ENCODE results near the gene DHX9.

DHX9 gene

DNA sequence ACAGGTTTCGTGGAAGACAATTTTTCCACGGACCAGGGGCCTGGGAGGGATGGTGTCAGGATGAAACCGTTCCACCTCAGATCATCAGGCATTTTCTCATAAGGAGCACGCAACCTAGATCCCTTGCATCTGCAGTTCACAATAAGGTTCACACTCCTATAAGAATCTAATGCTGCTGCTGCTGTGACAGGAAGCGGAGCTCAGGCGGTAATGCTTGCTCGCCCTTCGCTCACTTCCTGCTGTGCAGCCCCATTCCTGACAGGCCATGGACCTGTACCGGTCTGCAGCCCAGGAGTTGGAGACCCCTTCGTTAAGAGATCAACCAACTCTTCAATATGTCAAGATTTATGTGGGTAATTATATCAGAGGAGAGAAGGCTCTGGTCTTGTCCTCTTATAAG, 3.3 kb upstream of the DHX9 start:
- no peak for DNase-seq
- intact Hi-C loops (cut with DNase I) = no loop called here

DNA sequence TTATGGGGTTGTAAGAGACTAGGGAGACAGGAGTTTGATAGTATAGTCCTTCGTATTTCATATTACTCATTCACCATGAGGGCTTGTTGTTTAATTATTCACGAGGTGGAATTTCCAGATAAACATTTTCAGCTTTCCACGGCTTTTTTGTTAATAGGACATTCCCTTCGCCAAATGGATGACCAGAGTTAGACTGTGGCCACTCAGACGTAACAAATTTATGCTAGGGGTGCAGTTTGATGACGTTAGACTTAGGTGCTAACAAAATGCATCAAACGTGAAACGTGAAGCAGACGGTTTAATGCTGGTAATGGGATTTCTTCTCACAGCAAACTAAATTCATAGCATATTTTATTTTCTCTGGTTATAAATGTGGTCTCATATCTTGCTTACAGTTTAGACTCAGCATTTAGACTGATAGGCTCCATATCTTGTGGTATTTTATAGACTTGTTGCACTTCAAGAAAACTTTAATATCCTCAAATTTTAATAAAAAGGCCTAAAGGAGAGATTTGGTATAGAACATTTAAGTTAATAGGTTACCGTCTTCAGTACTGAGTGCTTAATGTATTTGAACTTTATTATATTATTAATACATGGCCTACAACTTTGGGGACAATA, 2.3 kb downstream of the DHX9 start:
- intact Hi-C loops (cut with DNase I) = no loop called here
- no peak for DNase-seq

DNA sequence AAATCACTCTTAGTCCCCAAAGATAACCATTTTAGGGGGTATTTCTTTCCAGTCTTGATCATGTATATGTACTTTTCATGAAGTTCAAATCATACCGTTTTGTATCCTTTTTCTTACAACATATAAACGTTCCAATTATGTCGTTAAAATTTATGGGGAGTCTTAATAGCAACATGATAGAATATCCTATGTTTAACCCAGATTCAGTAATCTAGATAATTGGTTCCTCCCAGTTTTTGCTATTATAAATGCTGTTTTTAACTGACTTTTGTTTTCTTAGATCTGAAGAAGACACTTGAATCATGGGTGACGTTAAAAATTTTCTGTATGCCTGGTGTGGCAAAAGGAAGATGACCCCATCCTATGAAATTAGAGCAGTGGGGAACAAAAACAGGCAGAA, 3.1 kb downstream of the DHX9 start:
- DNase-seq = no peak
- intact Hi-C loops (cut with DNase I) = no loop called here

DNA sequence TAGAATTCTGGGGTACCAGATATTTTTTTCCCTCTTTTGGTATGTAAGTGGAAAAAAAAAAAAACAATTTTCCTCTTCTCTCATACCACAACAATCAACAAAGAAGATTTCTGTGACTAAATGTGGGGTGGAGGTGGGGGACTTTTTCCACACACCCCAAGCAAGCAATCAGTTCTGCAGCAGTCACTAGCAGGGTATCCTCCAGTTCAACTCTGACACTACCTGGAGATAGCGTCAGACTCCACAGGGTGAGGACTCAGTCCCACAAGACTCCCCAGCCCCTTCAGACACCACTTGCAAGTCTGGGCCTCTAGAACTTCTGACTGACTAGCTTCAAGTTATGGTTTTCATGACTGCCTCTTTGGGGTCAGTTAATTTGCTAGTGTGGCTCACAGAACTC, 6.2 kb downstream of the DHX9 start:
- DNase-seq = no peak
- intact Hi-C loops (cut with DNase I) = no loop called here

DNA sequence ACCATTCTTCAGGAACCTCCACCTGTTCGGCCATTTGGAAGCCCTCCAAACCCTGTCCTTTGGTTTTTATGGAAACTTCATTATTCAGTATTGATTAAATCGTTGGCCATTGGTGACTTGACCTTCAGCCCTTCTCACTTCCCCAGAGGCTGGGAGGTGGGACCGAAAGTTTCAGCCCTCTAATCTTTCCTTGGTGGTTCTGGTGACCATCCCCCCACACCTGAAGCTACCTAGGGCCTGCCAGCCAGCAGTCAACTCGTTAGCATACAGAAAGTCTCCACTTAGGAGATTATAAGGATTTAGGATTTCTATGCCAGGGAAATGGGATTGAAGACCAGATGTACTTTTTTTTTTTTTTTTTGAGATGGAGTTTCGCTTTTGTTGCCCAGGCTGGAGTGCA, 6.7 kb downstream of the DHX9 start:
- intact Hi-C loops (cut with DNase I) = no loop called here
- no peak for DNase-seq

DNA sequence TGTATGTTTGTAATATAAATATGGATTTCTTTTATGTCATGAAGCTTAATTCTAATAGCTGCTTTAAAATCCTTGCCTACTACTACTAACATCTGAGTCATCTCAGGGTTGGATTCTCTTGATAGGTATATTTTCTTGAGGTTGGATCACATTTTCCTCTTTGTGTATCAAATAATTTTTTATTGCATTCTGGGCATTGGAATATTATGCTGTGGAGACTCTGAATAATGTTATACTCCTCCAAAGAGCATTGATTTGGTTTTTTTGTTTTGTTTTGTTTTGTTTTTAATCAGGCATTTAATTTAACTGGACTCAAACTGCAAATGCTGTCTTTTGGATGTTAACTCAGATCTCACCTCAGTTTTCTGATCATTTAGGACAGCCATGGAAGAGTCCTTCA, 8.0 kb downstream of the DHX9 start:
- no peak for DNase-seq
- intact Hi-C loops (cut with DNase I) = no loop called here

DNA sequence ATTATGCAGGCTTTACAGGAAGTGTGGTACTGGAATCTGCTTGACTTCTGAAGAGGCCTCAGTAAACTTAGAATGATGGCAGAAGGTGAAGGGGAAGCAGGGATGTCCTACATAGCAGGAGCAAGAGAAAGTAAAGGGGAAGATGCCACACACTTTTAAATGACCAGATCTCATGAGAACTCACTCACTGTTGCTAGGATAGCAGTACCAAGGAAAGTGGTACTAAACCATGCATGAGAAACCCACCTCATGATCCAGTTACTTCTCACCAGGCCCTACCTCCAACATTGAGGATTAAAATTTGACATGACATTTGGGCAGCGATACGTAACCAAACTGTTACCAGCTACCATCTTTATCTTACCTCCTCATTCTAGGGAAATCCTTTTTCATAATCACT, 9.6 kb downstream of the DHX9 start:
- no peak for DNase-seq
- intact Hi-C loops (cut with DNase I) = no loop called here

DNA sequence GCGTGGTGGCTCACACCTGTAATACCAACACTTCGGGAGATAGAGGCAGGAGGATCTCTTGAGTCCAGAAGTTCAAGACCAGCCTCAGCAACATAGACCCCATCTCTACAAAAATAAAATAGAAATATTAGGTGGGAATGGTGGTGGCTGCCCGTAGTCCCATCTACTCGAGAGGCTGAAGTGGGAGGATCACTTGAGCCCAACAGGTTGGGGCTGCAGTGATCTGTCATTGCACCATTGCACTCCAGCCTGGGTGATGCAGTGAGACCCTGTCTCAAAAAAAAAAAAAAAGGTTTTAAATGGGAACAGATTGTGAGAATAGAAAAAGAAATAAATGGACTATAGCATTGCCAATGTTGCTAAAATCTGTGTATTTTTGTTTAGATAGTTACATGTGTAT, 11.2 kb downstream of the DHX9 start:
- intact Hi-C loops (cut with DNase I) = no loop called here
- no peak for DNase-seq

DNA sequence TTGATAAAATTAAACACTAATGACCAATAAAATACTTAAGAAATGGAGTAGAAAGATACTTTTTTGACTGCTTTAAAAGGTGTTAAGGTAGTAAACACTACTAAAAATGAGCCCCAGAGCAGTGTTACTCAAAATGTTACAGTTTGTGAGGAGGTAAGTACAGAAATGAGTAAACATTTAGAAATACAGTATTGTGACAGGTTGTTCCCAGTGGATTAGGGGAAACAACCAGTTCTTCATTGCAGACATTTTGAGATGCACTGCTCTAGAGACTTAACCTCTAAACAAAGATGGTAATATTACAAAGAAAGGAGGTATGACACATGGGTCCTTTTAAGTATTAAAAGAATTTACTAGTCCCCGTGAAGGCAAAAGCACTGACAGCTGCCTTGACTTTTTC, 12.7 kb downstream of the DHX9 start:
- intact Hi-C loops (cut with DNase I) = no loop called here

DNA sequence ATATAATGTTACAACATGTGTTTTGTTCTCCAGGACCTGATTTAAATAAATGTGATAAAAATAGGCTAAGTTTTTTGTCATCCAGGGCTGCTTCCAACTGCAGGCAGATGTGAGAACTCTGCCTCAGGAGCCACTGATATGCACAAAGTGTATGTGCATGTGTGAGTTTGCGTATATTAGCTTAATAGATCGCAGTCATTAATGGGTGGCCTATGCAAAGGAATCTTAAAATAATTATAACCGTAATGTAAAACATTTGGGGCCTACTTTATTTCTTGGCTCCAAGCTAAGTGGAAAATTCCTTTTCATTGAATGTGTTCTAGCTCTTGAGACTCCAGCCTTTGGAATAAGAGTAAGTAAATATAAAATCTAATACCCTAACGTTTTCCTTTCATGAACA, 16.8 kb downstream of the DHX9 start:
- intact Hi-C loops (cut with DNase I) = no loop called here
- no peak for DNase-seq

More for the DNA sequence above, 12.7 kb downstream of the DHX9 start:
- no peak for DNase-seq

DNA sequence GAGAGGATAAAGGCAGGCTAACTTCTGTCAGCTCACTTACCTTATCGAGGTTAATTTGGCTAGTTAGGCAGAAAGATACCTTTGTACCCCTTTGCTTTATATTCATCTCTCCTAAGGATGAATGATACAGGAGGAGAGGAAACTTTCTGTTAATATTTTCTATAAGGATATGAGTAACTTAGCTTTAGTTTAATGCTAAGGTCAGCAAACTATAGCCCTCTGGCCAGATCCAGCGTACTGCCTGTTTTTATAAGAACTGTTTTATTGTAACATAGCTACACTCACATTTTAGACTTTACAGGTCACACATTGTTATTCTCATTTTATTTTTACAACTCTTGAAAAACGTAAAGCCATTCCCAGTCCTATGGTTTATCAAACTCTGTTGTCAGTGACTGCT, 18.1 kb downstream of the DHX9 start:
- intact Hi-C loops (cut with DNase I) = no loop called here
- no peak for DNase-seq

DNA sequence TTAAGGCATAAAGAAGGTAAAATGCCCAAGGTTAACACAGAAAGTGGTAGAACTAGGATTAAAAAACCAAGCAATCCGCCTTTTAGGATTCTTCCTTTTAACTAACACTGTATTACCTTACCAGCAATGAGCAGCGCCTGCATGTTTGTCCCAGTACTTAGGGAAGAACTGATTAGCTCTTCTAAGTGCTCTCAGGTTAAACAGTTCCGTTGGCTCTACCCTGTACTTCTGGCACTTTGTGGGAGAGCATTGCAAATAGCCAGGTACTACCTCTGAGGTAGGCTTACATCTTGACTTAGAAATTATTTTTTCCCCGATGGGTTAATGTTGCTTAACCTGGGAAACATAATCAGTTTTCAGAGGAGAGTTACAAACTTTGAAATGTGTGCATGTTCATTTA, 21.5 kb downstream of the DHX9 start:
- intact Hi-C loops (cut with DNase I) = no loop called here
- no peak for DNase-seq

DNA sequence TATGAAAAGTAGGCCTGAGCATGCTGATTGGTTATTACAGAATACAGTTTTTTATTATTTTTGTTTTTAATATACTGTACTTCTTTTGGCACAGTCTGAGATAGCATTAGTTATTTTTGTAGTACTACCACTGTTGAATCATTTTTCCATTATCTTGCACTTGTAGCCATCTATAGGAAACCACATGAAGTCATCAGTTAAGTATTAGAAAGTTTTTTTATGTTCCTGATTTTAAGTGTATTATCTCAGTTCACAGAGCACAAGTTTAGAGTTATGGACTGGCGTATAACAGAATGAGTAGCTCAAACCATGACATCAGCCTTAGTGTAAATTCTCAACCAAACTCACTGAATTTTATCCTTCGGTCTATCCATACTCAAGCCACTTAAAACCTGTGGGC, 22.8 kb downstream of the DHX9 start:
- no peak for DNase-seq
- intact Hi-C loops (cut with DNase I) = no loop called here

DNA sequence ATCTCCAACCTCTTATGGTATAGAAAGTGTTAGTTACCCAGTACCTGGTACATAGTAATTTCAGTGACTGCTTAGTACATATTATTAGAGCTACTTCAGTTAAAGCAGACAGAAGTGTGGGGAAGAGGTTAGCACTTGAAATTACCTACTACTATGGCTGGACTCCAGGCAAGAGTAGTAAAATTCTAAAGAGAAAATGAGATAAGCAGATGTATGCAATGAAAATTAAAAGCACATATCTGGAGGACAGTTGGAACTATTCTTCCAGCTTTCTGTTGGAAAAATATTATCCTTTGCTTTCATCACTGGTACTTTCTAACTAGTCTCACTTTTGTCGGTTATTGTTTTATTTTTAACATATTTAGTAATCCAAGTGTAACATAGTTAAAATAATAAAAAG, 23.7 kb downstream of the DHX9 start:
- DNase-seq = no peak
- intact Hi-C loops (cut with DNase I) = no loop called here

DNA sequence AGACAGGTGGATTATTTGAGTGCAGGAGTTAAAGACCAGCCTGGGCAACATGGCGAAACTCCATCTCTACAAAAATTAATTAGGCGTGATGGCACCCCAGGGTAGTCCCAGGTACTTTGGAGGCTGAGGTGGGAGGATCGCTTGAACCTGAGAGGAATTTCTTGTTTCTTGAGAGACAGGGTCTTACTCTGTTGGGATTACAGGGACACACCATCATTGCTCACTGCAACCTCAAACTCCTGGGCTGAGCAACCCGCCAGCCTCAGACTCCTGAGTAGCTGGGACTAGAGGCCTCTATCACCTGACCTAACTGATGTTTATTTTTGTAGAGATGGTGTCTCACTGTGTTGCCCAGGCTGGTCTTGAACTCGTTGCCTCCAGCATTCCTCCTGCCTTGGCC, 24.8 kb downstream of the DHX9 start:
- DNase-seq = no peak
- intact Hi-C loops (cut with DNase I) = no loop called here

DNA sequence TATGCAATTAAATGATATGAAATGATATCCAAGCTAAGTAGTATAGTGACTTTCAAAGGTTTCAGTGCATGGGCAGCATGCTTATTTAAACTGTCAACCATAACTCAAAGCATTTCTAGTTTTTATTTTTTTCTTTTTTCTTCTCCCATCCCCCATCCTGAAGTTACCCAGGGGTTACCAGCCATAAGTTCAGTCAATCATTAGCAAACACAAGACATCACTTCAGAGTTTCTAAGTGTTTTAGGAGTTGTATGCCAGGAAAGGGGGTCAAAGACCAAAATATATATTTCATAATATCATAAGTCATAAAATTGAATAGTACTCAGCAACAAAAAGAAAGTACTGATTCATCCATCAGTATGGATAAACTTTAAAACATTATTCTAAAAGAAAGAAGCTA, 28.7 kb downstream of the DHX9 start:
- intact Hi-C loops (cut with DNase I) = no loop called here
- DNase-seq = no peak

DNA sequence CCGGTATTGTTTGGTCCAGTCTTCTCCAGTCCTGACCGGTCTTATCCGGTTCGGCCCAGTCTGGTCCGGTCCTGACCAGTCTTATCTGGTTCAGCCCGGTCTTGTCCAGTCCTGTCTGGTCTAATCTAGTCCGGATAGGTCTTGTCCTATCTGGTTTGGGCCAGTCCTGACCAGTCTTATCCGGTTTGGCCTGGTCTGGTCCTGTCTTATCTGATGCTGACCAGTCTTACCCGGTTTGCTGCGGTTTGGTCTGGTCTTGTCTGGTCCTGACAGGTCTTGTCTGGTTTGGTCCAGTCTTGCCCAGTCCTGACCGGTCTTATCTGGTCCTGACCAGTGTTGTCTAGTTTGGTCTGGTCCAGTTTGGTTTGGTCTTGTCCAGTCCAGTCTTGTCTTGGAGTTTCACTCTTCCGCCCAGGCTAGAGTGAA, 30.1 kb downstream of the DHX9 start:
- DNase-seq = no peak
- intact Hi-C loops (cut with DNase I) = no loop called here

DNA sequence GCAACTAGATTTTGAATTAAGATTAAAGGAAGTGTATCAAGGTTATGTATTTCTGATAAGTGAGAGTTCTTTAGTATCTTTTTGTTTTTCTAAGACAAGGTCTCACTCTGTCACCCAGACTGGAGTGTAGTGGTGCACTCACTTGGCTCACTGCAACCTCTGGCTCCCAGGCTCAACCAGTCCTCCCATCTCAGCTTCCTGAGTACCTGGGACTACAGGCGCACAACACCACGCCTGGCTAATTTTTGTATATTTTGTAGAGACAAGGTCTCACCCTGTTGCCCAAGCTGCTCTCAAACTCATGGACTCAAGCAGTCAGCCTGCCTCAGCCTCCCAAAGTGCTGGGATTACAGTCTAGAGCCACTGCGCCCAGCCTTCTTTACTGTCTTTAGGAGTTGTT, 33.7 kb downstream of the DHX9 start:
- intact Hi-C loops (cut with DNase I) = no loop called here
- DNase-seq = no peak

DNA sequence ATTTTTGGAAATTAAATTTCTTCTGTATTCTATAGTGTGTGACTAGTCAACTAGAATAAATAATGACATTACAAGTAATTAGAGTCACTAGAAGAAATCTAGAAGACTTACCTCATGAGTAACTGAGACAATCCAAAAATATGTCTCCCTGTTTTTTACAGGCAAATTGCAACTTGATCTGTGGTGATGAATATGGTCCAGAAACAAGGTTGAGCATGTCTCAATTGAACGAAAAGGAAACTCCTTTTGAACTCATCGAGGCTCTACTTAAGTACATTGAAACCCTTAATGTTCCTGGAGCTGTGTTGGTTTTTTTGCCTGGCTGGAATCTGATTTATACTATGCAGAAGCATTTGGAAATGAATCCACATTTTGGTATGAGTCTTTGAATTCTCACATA, 36.7 kb downstream of the DHX9 start:
- DNase-seq = no peak
- intact Hi-C loops (cut with DNase I) = no loop called here

DNA sequence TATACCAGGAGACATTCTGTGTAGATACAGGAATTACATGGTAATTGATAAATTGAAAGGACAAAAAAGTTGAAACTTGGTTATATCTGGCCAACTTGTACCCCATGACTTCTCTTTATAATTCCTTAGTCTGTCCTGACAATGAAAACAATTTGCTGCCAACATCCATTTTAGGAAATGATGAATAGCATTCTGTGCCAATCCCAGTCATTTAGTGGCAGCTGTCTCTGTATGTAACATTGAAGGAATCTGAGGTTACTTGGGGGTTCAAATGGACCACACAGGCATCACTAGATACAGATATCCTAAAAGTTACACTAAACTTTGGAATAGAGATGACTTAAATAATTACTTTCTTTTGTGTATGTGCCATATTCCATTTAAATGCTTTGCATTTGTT, 38.2 kb downstream of the DHX9 start:
- no peak for DNase-seq
- intact Hi-C loops (cut with DNase I) = no loop called here

DNA sequence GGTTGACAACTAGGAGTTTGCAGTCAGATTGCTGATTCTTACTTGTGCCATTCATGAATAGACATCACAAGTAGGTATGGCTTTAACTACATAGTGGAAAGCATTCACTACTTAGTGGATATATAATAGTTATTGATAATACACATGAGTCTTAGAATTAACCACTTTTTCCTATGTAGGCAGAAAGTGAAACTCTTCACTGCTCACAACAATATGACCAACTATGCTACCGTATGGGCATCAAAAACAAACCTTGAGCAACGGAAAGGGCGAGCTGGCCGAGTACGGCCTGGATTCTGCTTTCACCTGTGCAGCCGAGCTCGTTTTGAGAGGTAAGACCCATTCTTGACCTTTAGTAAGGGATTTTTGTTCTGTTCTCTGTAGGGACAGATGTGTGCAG, 38.7 kb downstream of the DHX9 start:
- intact Hi-C loops (cut with DNase I) = no loop called here
- DNase-seq = no peak

DNA sequence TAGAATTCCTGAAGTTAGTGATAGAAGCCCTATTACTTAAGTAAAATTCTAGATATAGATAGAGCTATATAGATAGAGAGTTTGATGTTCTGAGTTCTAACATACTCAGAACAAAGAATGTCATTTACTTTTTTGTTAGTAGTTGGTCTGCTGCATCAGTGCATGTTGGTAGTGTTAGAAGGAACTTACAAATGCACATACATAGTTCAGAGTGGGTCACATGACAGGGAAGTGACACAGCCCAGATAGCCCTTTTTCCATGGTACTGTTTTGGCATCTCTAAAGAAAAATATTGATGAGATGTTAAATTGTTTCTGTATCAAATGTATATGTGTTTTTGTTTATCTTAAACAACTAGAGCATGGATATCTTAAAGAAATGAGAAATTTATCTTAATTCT, 45.7 kb downstream of the DHX9 start:
- intact Hi-C loops (cut with DNase I) = no loop called here
- no peak for DNase-seq

DNA sequence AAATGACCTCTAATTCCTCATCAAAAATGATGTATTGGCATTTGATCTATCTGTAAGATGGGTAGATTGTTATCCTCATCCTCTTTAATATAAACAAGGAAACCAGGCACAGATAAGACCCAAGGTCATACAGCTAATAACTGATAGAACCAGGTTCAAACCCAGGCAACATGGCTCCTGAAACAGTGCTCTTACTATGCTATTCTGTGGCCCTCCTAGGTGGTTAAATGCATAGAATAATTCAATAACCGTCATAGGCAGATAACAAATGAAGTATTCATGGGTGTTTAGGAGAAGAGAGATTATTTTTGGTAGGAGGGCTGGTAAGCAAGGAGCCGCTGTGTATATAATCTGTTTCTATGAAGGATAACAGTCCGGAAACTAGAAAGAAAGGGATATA, 46.4 kb downstream of the DHX9 start:
- intact Hi-C loops (cut with DNase I) = no loop called here
- DNase-seq = no peak

DNA sequence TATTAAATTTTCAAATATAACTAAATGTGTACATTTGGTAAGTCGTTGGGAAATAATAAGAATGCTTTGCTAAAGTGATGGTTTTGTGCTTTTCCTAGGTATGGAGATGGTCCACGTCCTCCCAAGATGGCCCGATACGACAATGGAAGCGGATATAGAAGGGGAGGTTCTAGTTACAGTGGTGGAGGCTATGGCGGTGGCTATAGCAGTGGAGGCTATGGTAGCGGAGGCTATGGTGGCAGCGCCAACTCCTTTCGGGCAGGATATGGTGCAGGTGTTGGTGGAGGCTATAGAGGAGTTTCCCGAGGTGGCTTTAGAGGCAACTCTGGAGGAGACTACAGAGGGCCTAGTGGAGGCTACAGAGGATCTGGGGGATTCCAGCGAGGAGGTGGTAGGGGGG, 47.8 kb downstream of the DHX9 start:
- intact Hi-C loops (cut with DNase I) = no loop called here
- DNase-seq = no peak

Measured in posterior cingulate gyrus (tissue), 11 donors.